HuH-7 (cell line): ENCODE data around the gene MUSK.
"Not testable (repeated sequence)": the region's sequence is repeated elsewhere in the genome, so short reads cannot be mapped to it uniquely, and the experiment has no call there.

Source experiments
- DNase-seq: peaks from one replicate; pipeline ENCODE4 v3.0.0; 2011; ENCODE audit warnings: low spot score

Gene MUSK

GRCh38 chr9:110810262-110810976 is 141.8 kb downstream of the MUSK start:
- DNase-seq = no peak

DNA sequence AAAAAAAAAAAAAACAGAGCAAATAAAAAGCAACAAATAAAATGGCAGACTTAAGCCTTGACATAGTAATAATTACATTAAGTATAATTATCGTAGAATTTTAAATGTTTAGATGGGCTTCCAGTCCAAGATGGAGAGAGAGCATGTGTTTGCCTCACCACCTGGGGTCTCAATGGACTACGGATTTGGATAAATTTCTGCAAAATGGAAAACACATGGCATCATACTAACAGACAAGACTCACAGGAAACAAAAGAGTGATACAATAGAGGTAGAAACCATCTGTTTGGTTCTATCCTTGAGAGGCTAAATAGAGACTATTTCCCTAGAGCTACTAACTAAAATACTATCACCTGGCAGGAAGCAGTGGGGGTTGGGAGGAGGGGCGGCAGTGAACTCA is 144.3 kb downstream of the MUSK start:
- no peak for DNase-seq

DNA sequence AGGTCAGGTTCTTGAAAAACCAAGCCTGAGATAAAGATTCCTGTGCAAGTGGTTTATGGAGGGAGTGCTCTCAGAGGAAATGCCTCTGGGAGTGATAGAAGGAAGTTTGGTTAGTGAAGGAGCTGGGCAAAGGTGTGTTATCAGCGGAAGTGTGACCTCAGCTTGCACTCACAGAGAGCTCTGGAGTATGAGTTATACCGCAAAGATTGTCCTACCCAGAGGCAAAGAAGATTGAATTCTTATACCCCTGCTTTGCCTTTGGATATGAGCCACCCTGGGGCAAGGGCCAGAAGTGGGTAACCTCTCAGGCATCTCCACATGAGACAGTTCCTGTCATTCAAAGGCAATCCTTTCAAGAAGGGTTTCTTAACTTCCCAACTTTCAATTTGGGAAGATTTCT is 145.6 kb downstream of the MUSK start:
- DNase-seq = no peak

- DNase-seq = no peak
Observed at GRCh38 chr9:110815361-110815760, 146.8 kb downstream of the MUSK start.

- DNase-seq = no peak
Observed at GRCh38 chr9:110820381-110820780, 151.8 kb downstream of the MUSK start.

GRCh38 chr9:110821064-110821463 is 152.5 kb downstream of the MUSK start:
- DNase-seq = no peak

- not testable (repeated sequence) for DNase-seq
Observed at GRCh38 chr9:110825129-110825528, 156.5 kb downstream of the MUSK start.

GRCh38 chr9:110825950-110826349 is 157.4 kb downstream of the MUSK start:
- DNase-seq = no peak

DNA sequence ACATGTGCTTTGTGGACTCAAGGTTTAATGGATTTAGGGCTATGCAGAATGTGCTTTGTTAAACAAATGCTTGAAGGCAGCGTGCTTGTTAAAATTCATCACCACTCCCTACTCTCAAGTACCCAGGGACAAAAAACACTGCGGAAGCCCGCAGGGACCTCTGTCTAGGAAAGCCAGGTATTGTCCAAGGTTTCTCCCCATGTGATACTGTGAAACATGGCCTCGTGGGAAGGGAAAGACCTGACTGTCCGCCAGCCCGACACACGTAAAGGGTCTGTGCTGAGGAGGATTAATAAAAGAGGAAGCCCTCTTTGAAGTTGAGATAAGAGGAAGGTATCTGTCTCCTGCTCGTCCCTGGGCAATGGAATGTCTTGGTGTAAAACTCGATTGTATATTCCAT is 157.8 kb downstream of the MUSK start:
- not testable (repeated sequence) for DNase-seq

DNA sequence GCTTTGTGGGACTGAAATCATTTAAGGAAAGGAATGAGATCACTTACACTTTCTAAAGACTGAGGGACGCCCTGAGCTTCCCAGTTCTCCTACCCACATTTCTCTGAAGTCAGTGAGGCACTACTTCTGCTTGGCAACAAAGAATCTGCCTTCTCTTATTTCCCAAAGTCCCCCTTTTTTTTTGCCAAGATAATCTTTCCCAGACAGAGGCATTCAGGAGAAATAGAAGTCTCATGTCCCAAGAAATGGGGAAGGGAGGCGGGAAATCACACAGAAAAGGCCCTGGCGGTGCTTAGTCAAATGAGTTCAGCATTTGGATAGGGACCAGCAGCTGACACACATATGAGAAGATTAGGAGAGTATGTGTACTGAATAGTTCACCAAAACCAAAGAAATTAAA is 159.7 kb downstream of the MUSK start:
- DNase-seq = no peak

- DNase-seq = no peak
Observed at GRCh38 chr9:110830495-110830894, 161.9 kb downstream of the MUSK start.

- no peak for DNase-seq
Observed at GRCh38 chr9:110832926-110833325, 164.3 kb downstream of the MUSK start.

DNA sequence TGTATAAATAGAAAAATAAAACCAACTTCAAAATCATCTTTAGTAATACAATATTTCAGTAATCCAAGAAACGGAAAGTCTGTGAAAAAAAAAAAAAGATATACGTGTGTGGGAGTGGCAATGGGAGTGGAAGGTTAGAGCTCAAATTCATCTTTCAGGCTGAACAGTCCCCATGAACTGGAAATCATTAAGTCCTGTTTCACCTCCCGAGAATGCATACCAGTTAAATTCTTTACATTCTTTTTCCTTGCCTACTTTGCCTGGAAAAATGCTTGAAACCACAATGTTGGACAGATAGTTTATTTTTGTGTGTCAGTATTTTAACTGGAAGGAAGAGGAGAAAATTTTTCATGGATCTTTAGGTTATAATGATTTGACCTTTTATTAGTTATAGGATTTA is 166.8 kb downstream of the MUSK start:
- DNase-seq = no peak

GRCh38 chr9:110835859-110836271 is 167.3 kb downstream of the MUSK start:
- no peak for DNase-seq

GRCh38 chr9:110837401-110838005 is 168.9 kb downstream of the MUSK start:
- DNase-seq = no peak

DNA sequence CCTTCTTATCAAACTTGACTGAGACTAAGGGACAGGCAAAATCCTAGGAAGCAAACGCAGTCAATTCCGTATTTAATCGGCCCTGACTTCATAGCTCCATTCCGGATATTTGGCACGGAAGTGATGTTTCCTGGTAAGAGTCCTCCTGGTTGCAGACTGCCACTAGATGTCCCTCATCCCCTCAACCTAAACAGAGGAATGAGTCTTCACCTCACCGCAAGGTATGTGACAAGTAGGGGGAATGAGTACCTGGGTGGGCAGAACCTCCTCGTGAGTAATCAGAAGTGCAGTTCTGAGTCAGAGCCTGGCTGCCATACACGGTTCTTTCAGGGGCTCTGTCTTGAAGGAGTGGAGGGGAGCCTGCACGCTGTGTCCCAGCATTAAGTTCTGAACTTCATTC is 173.6 kb downstream of the MUSK start:
- DNase-seq = peak; percentile 40

DNA sequence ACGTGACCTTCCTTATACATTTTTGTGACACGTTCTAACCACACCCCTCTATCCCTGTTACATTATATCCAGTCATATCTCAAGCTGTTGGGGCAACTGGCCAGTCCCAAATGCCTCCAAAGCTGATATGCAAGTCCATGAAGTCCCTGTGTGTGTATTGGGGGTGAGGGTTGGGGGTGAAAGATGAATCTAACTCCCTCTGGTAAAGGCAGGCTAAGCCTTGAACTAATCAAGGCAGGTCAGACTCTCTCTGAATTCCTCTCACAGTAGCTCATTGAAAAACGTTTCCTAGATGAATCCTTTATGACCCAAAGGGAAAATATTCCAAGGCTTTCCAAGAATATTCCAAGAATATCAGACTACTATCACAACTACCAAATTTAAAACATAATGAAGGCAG is 174.4 kb downstream of the MUSK start:
- DNase-seq = no peak

DNA sequence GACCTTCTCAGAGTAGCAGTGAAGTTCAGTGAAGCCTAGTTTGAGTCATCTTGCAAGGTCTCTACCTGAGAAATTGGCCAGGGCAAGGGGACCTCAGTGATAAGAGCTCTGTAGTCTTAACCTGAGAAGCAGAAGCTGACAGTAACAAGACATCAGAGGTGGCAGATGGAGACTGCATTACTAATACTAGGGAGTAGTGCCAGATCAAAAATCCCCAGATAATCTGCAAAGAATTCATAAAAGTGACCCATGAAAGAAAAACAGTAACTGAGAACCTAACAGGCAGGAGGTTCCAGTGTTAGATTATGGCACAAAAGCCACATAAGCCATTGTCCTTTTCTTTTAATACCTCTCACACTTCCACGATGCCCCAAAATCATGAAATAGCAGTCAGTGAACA is 175.5 kb downstream of the MUSK start:
- no peak for DNase-seq

DNA sequence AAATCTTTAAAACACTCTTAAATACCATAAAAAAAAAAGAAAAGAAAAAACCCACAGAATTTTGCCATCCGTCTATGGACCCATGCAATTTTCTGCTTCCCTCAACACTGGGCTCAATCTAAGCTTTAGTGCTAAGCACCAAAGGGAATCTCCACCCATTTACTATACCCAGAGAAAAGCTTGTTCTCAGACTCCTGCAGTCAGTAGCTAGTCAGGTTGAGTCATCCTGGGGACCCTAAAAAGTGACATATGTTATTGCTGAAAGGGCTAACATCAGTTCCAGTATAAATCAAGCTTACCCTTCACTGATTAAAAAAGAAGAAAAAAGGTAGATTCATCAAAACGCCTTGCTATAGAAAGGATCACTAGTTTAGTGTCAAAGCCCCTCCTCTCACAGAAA is 177.6 kb downstream of the MUSK start:
- no peak for DNase-seq

DNA sequence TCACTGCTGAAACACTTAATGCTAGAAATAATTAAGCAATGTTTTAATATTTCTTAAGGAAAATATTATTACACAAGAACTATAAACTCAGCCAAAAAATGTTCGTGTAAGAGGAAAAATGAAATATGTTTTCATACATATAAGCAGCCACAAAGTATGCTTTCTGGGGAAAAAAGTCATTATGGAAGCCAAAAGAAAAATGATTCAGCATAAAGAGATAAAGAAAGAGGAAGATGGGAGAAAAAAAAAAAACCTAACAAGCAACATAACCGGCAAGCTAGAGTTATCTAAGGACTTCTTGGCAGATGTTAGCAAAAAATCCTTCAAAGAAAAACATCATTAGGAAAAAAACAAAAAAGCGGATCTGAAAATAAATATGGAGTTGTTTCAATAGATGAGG is 179.1 kb downstream of the MUSK start:
- no peak for DNase-seq

GRCh38 chr9:110850401-110851135 is 182.0 kb downstream of the MUSK start:
- no peak for DNase-seq
